ENCODE data around the gene SH3PXD2A.

The SH3PXD2A gene

GRCh38 chr10:103717341-103718246 lies 137.8 kb downstream of the SH3PXD2A start:
- no peak for DNase-seq

- no peak for DNase-seq
These were observed 138.9 kb downstream of the SH3PXD2A start for GRCh38 chr10:103716206-103717160.

GRCh38 chr10:103715430-103715829 lies 139.9 kb downstream of the SH3PXD2A start:
- DNase-seq: no peak

- DNase-seq: no peak
These were observed 141.0 kb downstream of the SH3PXD2A start for GRCh38 chr10:103714232-103714891.

- DNase-seq: no peak
These were observed 141.7 kb downstream of the SH3PXD2A start for GRCh38 chr10:103713676-103714075.

GRCh38 chr10:103712898-103713498 lies 142.4 kb downstream of the SH3PXD2A start:
- DNase-seq: peak; percentile 84

- DNase-seq: no peak
These were observed 143.2 kb downstream of the SH3PXD2A start for GRCh38 chr10:103712146-103712545.

- DNase-seq: no peak
These were observed 143.9 kb downstream of the SH3PXD2A start for GRCh38 chr10:103711351-103711994.

GRCh38 chr10:103710490-103710889 lies 144.9 kb downstream of the SH3PXD2A start:
- no peak for DNase-seq

GRCh38 chr10:103709341-103709920 lies 145.9 kb downstream of the SH3PXD2A start:
- no peak for DNase-seq

GRCh38 chr10:103708627-103709288 lies 146.6 kb downstream of the SH3PXD2A start:
- DNase-seq: no peak

- DNase-seq: no peak
These were observed 147.3 kb downstream of the SH3PXD2A start for GRCh38 chr10:103707956-103708626.

- DNase-seq: no peak
These were observed 148.6 kb downstream of the SH3PXD2A start for GRCh38 chr10:103706762-103707161.

- DNase-seq: no peak
These were observed 149.3 kb downstream of the SH3PXD2A start for GRCh38 chr10:103706047-103706446.

- no peak for DNase-seq
These were observed 151.1 kb downstream of the SH3PXD2A start for GRCh38 chr10:103703941-103704919.

GRCh38 chr10:103701380-103702222 lies 153.8 kb downstream of the SH3PXD2A start:
- no peak for DNase-seq

- DNase-seq: no peak
These were observed 155.0 kb downstream of the SH3PXD2A start for GRCh38 chr10:103700436-103700715.
